GM18499 (cell line): ENCODE results near the gene ST3GAL4.
"Not testable (repeated sequence)": the region's sequence is repeated elsewhere in the genome, so short reads cannot be mapped to it uniquely, and the experiment has no call there.

Experiments used
- ATAC-seq: cut with Tn5 transposase; IDR thresholded peaks from one replicate; pipeline ENCODE4 v1.9.1; 2021; ENCODE audit warnings: moderate number of reproducible peaks; ENCODE audit not compliant: insufficient read depth, unreplicated experiment

The ST3GAL4 gene

DNA sequence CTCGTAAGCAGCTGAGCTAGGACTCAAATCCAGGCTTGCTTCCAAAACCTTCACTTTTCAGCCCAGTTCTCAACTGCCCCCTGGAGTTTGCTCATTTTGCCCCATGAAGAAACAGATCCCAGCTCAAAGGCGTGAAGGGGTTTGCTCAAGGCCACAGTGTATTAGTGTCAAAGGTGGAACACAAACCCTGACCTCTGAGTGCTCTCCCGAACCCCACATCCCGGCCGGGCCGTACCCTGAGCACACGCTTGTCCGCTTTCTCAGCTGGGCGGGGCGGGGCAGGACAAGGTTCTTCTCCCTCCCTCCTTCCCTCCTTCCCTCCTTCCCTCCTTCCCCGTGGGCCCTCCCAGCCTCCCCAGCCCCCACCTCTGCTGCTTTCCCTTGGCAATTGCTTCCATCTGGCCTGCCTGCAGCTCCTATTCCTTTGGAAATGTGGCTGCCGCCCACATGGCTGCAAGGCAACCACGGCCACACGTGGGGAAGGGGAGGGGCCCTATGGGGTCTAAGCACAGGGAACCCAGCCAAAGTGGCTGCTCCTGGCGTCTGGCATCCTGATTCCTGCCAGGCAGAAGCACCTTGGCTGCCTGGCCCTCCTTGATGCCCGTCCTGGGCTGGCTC is 4.1 kb downstream of the ST3GAL4 start:
- ATAC-seq, result no peak

DNA sequence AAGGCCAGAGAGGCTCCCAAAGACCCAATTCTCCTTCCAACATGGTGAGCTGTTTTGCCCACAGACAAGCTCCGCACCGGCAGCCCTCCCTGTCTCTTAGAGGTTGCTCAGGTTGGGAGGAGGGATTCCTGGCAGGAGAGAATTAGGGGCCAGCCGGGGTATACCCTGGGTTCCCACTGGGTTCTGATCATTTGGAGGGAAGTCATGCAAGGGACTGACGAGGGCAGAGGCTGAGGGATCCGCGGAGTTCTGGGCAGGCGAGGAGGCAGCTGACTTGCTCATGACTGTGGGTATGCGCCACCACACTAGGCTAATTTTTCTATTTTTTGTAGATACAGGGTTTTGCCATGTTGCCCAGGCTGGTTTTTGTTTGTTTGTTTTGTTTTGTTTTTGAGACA is 4.6 kb downstream of the ST3GAL4 start:
- no peak for ATAC-seq

DNA sequence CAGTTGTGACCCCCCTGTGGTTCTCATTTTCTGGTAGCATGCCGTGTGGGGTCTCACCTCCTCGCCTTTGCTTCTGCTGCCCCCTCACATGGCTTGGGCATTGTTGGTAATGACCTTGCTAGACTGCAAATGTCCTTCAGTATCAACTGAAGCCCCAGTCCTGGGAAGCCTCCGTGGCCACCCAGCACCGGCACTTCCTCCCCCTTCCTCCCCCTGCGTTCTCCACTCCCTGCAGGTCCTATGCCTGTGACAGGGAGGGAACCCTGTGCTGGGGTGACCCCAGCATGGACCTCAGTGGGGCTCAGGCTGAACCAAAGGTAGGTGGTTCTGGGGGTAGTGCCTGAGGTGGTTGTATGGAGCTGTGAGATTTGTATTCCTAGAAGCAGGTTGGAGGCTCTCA is 5.9 kb downstream of the ST3GAL4 start:
- no peak for ATAC-seq

DNA sequence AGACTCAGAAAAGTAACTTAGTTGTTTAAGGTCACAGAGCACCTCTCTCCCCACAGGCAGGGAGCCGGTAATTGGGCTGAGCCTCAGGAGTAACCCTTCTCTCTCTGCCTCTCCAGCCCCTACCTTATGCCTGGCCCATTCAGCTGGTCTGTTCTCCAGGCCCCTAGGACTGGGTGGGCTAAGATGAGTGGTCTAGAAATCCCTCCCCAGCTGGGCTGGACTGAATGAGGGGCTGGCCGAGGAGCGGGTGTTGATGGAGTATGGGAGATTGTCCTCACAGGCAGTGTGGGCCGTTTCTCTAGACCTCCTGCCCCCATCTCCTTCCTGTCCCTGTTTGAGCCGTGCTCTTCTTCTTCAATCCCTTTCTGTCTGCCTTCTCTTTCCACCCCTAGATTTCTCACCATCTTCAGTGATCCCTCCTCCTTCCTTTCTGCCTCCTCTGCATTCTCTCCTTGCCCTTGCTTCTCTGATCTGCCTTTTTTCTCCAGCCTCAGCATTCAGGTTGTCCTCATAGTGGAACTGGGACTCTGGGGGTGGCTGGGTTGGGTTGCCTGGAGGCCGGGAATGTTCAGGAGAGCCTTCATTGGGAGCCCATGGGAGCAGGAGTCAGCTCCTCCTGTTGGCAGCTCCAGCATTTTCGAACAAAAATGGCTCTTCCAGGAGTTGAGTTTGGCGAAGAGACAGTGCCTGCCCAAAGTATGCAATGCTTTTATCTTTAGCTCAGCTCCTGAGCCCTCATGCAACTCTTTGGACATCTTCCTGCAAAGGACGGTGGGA is 7.6 kb downstream of the ST3GAL4 start:
- ATAC-seq, result no peak

DNA sequence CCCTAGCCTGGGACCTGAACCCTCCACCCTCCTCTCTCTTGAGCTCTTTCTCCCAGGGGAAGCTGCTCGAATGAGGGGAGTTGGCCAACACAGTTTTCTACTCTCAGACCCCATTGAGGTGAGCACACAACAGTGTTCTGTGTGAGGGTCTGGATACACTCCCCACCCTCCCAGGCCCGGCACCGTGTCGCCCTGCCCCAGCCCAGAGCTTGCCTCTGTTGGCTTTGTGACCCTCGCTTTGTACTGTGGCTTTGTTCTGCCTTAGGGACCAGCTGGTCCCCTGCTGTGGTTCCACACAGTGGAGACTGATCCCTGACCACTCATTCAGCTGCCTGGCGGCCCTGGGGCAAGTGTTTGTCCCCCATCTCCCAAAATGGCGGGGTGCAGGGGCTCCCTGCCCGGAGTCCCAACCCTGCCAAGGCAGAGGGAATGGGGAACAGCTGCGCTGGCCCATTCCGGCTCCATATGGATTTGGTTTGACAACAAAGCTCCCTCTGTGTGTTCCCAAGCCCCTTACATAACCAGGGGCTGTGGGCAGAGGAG is 8.3 kb downstream of the ST3GAL4 start:
- no peak for ATAC-seq

DNA sequence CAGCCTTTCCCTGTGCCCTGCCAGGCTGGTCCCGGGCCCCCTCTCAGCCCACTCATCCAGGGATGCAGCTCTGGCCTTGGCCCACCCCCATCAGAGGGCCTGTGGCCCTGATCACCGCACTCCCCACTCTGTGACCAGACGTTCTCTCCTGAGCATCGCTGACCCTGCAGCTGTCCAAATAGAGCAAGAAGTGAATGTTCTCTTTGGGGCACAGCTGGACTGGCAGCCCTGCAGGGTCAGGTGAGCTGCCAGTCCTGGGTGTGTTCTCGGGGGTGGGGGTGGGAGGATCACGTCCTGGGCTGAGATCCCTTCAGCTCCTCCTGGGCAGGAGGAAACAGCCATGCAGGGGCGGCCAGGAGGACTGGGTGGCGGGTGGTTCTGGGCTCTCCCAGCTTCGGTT is 9.2 kb downstream of the ST3GAL4 start:
- not testable (repeated sequence) for ATAC-seq

DNA sequence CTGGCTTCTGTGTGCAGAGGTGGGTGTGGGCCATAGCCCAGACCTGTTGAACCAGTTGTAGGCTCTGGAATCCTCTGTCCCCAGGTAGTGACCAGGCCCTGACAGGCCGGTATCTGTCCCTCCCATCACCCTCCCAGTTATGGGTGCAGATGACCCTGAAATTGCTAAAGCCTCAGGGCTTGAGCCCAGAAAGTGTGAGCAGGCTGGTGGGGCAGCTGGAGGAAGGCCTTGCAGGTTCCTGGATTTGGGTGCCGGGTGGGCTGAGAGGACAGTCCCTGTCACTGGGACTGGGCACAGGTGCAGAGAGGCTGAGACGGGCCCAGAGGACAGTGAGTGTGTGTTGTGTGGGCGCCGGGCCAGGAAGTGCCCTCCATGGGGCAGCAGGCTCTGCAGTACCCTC is 10.0 kb downstream of the ST3GAL4 start:
- ATAC-seq, result not testable (repeated sequence)

DNA sequence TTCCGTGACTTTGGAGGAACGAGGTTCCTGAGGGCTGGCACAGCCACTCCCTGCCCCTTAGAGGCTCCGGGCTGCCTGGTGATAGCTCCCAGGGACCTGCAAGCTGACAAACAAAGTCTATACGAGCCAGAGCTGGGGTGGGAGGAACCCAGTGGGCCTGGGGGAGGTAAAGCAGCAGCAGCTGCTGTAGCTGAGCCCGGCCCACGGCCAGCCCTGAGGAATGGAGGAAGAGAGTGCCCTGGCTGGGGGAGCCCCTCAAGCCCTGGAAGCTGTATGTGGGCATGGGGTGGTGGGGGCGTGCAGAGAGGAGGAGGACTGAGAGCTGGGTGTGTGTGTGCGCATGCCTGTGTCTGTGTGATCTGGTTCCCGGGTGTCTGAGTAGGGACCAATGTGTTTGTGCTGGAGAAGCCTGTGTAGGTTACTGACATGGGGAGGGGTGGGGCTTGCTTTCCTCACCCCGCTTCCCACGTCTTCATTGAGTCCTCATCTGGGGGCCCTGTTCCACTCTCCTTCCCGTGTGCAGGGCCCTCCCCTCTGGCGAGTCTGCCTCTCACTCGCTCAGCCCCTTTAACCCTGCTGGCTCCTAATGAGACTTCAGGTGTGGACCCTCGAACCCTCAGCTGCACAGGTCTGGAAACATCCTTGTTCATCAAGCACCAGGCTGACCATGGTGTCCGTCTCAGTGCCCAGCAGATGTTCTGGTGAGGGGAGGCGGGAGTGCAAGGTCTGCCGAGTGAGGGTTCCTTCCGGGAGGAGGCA is 10.8 kb downstream of the ST3GAL4 start:
- ATAC-seq, result no peak

DNA sequence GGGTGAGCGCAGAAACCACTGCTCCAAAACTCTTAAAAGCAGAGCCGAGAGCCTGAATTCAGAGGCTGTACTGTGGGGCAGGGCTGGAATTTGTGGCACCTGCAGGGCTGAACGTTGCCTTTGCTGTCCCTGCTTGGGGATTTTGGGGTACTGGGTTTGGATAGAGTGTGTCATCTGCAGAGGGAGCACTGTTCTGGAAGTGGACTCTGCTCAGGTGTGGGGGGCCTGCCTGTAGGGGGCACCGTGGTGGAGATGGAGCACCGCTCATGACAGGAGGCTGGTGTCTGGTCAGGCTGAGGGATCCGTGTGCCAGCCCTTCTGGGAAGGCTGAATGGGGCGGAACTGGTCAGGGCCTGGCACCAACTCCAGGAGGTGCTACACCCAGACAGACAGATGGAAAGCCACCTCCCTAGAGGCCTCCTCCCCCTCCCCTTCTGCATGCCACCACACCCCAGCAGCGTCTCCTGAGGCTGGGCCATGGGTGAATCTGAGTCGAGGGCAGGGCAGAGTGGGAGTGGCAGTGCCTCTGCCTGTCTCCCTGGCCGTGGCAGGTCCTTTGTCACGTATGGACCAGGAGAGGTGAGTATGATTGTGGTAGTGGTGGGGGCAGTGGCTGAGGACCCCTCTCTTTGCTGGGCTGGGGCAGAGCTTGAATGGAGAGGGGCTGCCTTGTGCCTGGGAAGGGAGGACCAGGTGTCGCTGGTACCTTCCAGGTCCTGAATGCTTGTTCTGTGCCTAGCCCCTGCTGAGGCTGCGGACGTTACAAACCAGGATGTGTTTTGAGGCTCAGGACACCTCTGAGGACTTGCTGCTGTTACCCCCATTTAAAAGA is 11.6 kb downstream of the ST3GAL4 start:
- ATAC-seq, result not testable (repeated sequence)

DNA sequence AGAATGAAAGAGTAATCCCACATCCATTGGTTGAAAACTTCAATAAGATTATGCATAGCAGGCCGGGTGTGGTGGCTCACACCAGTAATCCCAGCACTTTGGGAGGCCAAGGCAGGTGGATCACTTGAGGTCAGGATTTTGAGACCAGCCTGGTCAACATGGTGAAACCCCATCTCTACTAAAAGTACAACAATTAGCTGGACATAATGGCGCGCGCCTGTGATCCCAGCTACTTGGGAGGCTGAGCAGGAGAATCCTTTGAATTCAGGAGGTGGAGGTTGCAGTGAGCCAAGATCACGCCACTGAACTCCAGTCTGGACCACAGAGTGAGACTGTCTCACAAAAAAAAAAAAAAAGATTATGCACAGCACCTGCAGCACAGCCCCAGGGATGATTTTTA is 12.3 kb downstream of the ST3GAL4 start:
- ATAC-seq, result not testable (repeated sequence)

DNA sequence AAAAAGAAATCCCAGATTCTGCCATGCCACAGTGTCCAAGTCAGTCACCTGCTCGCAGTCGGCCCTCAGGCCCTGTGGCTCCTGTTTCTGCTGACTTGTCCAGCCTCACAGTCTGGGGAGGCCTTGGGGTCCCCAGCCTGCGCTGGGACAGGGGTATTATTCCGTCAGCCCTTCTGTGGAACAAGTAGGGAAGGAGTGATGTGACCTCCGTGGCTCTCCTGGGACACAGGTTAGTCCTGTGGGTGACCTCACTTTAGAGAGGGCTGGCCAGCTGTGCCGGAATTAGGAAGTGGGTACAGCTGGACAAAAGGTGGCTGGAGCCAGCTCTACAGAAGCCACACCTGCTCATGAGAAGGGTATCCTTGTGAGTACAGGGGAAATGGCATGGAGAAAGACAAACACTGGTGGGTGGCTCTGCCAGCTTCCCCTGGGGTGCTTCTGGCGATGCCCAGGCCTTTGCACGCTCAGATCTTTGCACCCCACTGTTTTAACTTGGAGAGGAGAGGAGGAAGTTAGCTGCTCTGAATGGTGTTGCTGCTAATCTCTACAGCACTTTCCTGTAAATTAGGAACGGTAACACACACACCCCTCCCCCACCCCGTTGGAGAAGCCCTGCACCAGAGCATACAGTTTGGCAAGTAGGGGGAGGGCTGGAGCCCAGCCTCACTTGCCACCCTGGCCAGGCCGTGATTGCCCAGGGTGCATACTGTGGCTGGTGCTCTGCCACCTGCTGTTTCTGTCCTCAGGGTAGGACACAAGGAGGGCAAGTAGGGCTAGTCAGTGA is 13.0 kb downstream of the ST3GAL4 start:
- ATAC-seq, result not testable (repeated sequence)

DNA sequence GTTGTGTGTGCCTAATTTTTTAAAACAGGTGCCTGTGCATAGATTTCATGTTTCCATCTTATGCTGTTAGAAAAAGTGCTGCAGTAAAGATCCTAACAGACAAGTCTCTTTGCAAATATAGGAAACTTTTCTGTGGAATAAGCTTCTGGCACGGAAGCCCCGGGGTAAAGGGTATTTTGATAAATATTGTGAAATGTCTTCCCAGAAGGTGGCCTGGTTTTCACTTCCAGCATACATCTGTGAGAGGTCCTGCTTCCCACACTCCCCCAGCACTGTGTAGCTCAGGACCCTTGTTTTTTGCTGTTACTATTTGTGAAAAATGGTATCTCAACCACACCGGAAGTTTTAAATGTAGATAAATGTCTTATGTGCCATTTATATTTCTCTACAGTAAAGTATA is 14.5 kb downstream of the ST3GAL4 start:
- ATAC-seq, result no peak

DNA sequence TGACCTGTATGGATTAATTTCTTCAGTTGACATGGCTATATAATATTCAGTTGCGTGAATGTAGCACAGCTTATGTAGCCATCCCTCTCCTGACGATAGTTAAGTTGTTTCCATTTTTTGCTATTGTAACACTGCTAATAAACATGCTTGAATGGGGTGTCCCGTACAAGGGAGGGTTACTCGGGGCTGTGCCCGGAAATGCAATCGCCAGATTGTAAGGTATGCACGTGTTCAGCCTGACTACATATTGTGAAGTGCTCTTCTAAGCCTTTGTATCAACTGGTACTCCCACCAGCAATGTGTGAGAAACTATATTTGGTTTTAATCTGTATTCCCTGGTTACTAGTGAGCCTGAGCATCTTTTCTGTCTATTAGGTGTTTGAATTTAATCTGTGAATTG is 16.1 kb downstream of the ST3GAL4 start:
- ATAC-seq, result no peak

DNA sequence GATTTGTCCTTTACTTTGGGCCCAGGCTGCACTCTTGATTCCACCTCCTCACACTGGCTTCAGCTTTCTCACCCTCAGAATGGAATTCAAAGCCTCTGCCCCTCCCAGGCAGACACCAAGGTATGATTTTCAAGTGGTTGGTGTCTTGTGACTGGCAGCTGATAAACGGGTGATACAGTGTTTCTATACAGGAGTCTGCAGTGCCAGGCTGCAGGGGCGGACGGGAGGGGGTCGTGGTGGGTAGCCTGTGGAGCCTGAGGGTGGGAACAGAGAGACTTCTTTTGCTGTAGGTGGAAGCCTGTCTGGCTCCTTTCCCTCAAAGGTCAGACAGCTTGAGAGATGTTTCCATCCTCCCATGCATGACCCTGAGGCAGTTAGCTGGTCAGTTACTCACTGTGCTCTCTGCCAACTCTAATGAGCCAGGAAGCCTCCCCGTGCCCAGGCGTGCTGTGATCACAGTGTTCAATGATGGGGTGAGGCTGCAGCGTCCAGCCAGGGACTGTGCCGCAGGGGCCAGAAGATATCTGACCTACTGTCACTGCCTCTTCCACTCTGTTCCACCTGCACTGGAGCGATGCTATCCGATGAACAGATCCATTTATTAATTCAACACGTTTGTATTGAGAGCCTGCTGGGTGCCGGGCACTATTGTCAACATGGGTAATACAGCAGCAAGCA is 18.0 kb downstream of the ST3GAL4 start:
- not testable (repeated sequence) for ATAC-seq

DNA sequence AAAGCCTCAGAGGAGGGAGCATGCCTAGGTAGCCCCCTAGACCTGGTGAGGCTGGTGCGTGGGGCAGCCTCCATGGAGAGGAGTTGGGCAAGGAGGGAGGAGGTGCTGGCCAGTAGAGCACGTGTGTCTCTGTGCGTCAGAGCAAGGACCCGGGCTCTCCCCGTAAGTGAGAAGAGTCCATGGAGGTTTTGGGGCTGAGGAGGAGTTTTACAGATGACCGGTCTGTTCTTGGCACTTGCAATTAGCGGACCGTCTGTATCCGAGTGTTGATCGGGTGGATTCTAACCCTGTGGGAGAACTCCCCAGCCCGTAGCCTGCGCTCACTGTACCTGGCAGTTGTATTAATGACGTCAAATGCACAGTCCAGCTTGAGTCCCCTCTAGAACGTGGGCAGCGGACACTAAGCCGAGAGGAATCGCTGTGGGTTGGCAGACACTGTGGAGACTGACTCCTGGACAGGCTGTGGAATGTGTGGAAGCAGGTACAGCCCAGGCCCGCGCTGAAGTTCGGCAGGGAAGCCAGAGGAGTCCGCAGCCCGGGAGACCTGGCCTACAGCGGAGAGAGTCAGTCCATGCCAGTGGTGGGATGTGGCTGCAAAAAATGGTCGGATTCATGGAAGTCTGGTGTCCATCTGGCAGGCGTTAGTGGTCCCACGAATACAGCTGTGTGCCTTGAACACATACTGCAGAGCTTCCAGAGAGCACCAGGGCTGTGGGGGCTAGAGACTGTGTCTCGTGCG is 19.2 kb downstream of the ST3GAL4 start:
- not testable (repeated sequence) for ATAC-seq

DNA sequence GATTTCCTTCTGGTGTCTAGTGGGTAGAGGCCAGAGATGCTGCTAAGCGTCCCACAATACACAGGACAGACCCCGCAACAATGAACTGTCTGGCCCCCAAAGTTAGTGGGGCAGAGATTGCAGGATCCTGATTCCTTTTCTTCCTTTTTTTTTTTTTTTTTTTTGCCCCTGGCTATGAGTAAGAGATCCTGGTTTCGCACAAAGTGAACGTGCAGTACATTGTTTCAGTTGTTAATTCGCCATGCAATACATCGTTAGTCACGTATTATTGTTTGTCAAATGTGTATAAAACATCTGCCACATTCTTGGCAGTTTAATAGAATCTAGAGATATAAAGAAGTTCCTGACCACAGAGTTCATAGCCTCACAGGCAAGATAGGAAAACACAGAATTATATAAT is 20.2 kb downstream of the ST3GAL4 start:
- ATAC-seq, result no peak

DNA sequence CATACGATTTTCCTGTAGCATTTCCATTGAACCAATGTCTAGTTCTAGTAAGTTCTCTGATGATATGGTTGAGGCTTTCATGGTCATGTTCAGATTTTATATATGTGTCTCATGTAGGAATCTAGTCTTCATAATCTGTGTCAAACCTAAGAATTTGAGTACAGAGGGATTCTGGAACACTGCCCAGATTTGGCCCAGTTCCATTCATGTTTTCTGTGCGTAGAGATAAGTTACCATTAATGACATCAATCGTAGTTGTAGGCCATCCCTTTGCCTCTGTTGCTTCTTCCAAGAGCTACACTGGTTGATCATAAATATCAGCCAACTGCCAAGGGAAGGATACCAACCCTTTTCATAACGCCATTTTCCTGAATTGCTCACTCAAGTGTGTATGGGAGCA is 23.3 kb downstream of the ST3GAL4 start:
- ATAC-seq, result no peak

DNA sequence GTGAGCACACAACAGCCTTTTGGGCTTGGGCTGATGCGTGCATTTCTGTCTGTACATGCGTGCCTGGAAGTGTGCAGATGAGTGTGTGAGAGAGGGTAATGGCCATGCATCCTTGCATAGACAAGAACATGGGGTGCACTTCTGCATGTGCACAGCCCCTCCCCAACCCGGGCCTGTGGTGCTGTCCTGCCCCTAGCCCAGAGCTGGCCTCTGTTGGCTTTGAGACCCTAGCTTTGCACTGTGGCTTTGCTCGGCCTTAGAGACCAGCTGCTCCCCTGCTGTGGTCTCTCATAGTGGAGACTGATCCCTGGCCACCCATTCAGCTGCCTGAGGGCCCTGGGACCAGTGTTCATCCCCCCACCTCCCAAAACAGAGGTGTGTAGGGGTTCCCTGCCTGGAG is 25.4 kb downstream of the ST3GAL4 start:
- no peak for ATAC-seq
